Panc1 (cell line): Measurements from ENCODE around the gene C11orf21. TPM values are rescaled to one million over a fixed set of nuclear protein-coding genes. Genes with fewer than 3 reads are reported as not detected.

ENCODE experiments used
- ATAC-seq: fragments of 200-7000 bp; cut with Tn5 transposase; 2 replicates; pipeline ENCODE4 v1.9.1; 2020; ENCODE audit warnings: mild to moderate bottlenecking, moderate library complexity
- BruUV-seq: library from RNA; stranded (reverse); fragments of 400-500 nt; replicated peaks from 2 replicates; lab custom pipeline; 2021; lab: Mats Ljungman, UMichigan
- CTCF ChIA-PET: fragments of 300-600 bp; sonication (Branson Sonifier 250); formaldehyde crosslinking; loops from one replicate; lab custom pipeline; 2022; ENCODE audit warnings: antibody characterized with exemption; lab: Charles Lee
- POLR2A ChIA-PET: fragments of 300-600 bp; sonication (Branson Sonifier 250); formaldehyde crosslinking; loops from one replicate; lab custom pipeline; 2022; ENCODE audit warnings: antibody characterized with exemption; lab: Charles Lee
- DNase-seq: peaks from one replicate; pipeline ENCODE4 v3.0.0-alpha.2; 2010; ENCODE audit warnings: low read depth, low spot score
- H3K27ac ChIP-seq: 2 replicates; pipeline ENCODE4 v1.5.1; 2011; ENCODE audit warnings: mild to moderate bottlenecking, low read length, inconsistent platforms
- H3K27me3 ChIP-seq: fragments of 200-500 bp; sonication (Bioruptor generic); 2 replicates; pipeline ENCODE4 v1.6.0; 2014; ENCODE audit warnings: low read length, inconsistent platforms; ENCODE audit not compliant: control insufficient read depth, insufficient read depth
- H3K36me3 ChIP-seq: fragments of 200-500 bp; sonication (Bioruptor generic); 2 replicates; pipeline ENCODE4 v1.5.1; 2014; ENCODE audit warnings: inconsistent platforms, mild to moderate bottlenecking, low read length, moderate library complexity; ENCODE audit not compliant: control insufficient read depth, insufficient read depth
- H3K4me1 ChIP-seq: 2 replicates; pipeline ENCODE4 v1.5.1; 2011; ENCODE audit warnings: inconsistent platforms, mild to moderate bottlenecking, low read length, moderate library complexity; ENCODE audit not compliant: control insufficient read depth, insufficient read depth
- H3K4me3 ChIP-seq, 2 experiments: 2 replicates each; pipeline ENCODE4 v1.5.1; 2011 to 2012; ENCODE audit warnings: low read depth in 2 of 2, low read length in 2 of 2, mild to moderate bottlenecking in 2 of 2, inconsistent platforms in 1 of 2, moderate library complexity in 1 of 2
- H3K9me3 ChIP-seq: fragments of 200-500 bp; sonication (Bioruptor generic); 2 replicates; pipeline ENCODE4 v1.5.1; 2014; ENCODE audit warnings: low read depth, mild to moderate bottlenecking, inconsistent platforms, low read length, moderate library complexity; ENCODE audit not compliant: control insufficient read depth, insufficient read depth
- POLR2AphosphoS5 ChIP-seq: IDR thresholded peaks from 2 replicates; pipeline ENCODE4 v1.6.1; 2012; ENCODE audit warnings: mild to moderate bottlenecking, low read depth, low read length, moderate library complexity
- SIN3A ChIP-seq: IDR thresholded peaks from 2 replicates; pipeline ENCODE4 v1.6.1; 2012; ENCODE audit warnings: low read depth, mild to moderate bottlenecking, low read length, moderate library complexity, borderline replicate concordance; ENCODE audit not compliant: insufficient read depth
- TCF7L2 ChIP-seq: IDR thresholded peaks from 2 replicates; pipeline ENCODE4 v1.6.1; 2011; ENCODE audit warnings: mild to moderate bottlenecking, low read depth, low read length, inconsistent platforms
- in situ Hi-C: cut with HindIII; loops from 2 replicates; pipeline ENCODE4 v1.10.0; 2016; ENCODE audit warnings: low sequenced_read_pairs, low pct_unique_long_range_greater_than_20kb
- intact Hi-C: fragments of 100-400 bp; cut with micrococcal nuclease; formaldehyde crosslinking; loops from one replicate; pipeline ENCODE4 v1.10.0; 2022; ENCODE audit not compliant: unreplicated experiment
- total RNA-seq: library from RNA; stranded (reverse); gene quantifications from one replicate; pipeline ENCODE4 v1.2.1, GENCODE V29; 2021; ENCODE audit not compliant: unreplicated experiment
- TF ChIP-seq, protein P1 (sequence below), 2 experiments: IDR thresholded peaks; 2 replicates each; pipeline ENCODE4 v1.6.1; 2011 to 2012; ENCODE audit warnings: low read depth in 2 of 2, control low read depth in 1 of 2, low read length in 1 of 2, mild to moderate bottlenecking in 1 of 2, moderate library complexity in 1 of 2; ENCODE audit not compliant: insufficient read depth in 1 of 2
- TF ChIP-seq, protein P2 (sequence below): fragments of 450-650 bp; IDR thresholded peaks from 2 replicates; pipeline ENCODE4 v1.5.1; 2017; ENCODE audit warnings: mild to moderate bottlenecking

Gene C11orf21
- total RNA-seq, 1 experiment from 2014 or later, result 0.31 TPM

DNA sequence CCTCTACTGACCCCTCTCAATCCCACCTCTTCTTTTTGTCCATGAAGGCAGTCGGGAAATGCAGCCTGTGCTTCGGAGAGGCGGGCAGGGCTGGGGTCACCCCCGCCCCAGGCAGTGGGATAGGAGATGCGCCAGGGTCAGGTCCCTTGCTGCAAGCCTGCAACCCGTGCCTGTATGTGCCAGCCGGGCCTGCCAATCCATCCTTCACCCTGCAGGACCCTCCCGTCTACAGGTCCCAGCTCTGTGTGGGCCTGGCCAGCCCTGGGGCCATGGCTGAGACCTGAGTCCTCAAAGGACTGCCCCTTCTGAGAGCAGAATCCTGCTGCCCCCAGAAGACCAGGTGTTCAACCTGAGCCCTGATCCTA lies 42.3 kb downstream of the C11orf21 start:
- Histone ChIP-seq H3K4me3 (no peak overlapping the region), H3K36me3 (no peaks in the 10 kb centered on the region), H3K9me3 (no peaks in the 10 kb centered on the region), H3K4me1 (no peaks in the 10 kb centered on the region), H3K27me3 (no peaks in the 10 kb centered on the region), H3K27ac (no peak overlapping the region)
- DNase-seq, result no peak
- POLR2A ChIA-PET, result no interaction called here
- ATAC-seq, result no peak
- in situ Hi-C loops, result no loop called here
- intact Hi-C loops, result no loop called here
- BruUV-seq, result no TSS peak
- TF ChIP-seq SIN3A (no peak), TCF7L2 (no peak), POLR2AphosphoS5 (no peak)
- TF ChIP-seq, protein P1, sequence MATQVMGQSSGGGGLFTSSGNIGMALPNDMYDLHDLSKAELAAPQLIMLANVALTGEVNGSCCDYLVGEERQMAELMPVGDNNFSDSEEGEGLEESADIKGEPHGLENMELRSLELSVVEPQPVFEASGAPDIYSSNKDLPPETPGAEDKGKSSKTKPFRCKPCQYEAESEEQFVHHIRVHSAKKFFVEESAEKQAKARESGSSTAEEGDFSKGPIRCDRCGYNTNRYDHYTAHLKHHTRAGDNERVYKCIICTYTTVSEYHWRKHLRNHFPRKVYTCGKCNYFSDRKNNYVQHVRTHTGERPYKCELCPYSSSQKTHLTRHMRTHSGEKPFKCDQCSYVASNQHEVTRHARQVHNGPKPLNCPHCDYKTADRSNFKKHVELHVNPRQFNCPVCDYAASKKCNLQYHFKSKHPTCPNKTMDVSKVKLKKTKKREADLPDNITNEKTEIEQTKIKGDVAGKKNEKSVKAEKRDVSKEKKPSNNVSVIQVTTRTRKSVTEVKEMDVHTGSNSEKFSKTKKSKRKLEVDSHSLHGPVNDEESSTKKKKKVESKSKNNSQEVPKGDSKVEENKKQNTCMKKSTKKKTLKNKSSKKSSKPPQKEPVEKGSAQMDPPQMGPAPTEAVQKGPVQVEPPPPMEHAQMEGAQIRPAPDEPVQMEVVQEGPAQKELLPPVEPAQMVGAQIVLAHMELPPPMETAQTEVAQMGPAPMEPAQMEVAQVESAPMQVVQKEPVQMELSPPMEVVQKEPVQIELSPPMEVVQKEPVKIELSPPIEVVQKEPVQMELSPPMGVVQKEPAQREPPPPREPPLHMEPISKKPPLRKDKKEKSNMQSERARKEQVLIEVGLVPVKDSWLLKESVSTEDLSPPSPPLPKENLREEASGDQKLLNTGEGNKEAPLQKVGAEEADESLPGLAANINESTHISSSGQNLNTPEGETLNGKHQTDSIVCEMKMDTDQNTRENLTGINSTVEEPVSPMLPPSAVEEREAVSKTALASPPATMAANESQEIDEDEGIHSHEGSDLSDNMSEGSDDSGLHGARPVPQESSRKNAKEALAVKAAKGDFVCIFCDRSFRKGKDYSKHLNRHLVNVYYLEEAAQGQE (IDR thresholded peaks at IDR 0.05; ENCODE audit: insufficient read depth in 1 of 2, low read depth in 2 of 2, low read length in 1 of 2), result no peak
- TF ChIP-seq, protein P2, sequence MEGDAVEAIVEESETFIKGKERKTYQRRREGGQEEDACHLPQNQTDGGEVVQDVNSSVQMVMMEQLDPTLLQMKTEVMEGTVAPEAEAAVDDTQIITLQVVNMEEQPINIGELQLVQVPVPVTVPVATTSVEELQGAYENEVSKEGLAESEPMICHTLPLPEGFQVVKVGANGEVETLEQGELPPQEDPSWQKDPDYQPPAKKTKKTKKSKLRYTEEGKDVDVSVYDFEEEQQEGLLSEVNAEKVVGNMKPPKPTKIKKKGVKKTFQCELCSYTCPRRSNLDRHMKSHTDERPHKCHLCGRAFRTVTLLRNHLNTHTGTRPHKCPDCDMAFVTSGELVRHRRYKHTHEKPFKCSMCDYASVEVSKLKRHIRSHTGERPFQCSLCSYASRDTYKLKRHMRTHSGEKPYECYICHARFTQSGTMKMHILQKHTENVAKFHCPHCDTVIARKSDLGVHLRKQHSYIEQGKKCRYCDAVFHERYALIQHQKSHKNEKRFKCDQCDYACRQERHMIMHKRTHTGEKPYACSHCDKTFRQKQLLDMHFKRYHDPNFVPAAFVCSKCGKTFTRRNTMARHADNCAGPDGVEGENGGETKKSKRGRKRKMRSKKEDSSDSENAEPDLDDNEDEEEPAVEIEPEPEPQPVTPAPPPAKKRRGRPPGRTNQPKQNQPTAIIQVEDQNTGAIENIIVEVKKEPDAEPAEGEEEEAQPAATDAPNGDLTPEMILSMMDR, result no peak
- CTCF ChIA-PET, result interaction anchor here (0.6 kb wide), 1 partner anchor 44 kb away, joined by 10 read pairs; no protein-coding TSS in a partner anchor

DNA sequence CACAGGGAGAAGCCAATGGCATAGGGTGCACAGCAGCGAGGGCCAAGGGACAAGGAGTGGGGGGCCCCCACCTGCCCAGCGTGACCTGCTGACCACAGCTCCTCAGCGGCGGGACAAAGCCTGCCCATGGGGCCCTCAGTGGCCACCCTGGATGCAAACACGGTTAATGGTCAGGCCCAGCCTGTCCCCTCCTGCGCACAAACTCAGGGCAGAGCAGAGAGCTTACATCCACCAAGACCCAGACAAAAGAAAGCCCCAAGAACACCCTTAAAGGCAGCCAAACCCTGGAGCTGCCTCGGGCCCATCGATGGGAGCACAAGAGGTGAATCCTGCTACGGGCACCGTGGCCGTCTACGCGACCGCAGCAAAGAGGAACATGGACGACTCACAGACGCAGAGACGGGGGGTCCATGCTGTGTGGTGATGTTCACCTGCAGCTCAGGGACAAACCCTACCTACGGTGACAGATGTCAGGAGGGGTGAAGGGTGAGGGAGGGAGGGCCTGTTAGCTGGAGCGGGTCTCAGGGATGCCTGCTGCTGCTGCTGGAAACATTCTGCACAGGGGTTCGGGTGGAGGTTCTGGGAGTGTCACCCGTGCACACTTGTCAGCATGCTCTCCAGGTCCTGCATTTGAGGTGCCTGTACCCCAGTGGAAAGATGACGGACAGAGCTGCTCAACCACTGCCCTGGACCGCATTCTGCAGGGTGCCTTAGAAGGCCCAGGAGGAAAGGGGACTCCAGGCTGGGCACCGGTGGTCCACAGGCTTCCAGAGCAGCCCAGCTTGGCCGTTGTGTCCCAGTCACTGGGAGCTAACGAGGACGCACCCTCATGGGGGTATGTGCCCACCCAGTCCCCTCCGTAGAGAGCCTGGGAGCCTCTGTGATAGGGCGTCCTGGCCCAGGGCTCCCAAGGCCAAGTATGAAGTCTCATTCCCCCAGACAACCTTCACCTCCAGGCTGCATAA lies 42.9 kb downstream of the C11orf21 start:
- in situ Hi-C loops, result no loop called here
- H3K27me3 ChIP-seq, result no peaks in the 10 kb centered on the region
- ChIA-PET POLR2A (no interaction called here), CTCF (interaction anchor here (0.6 kb wide), 2 partner anchors 10 to 44 kb away, joined by 3 to 10 read pairs; no protein-coding TSS in a partner anchor)
- DNase-seq (no peak), ATAC-seq (no peak)
- BruUV-seq, result no TSS peak
- no peak overlapping the region for H3K27ac ChIP-seq
- TF ChIP-seq TCF7L2 (no peak), POLR2AphosphoS5 (no peak), SIN3A (no peak)
- TF ChIP-seq, protein P1 (IDR thresholded peaks at IDR 0.05; ENCODE audit: insufficient read depth in 1 of 2, low read depth in 2 of 2, low read length in 1 of 2), result no peak
- TF ChIP-seq, protein P2, result no peak
- intact Hi-C loops, result no loop called here
- H3K4me1 ChIP-seq, result no peaks in the 10 kb centered on the region
- H3K36me3 ChIP-seq, result no peaks in the 10 kb centered on the region
- no peak overlapping the region for H3K4me3 ChIP-seq
- no peaks in the 10 kb centered on the region for H3K9me3 ChIP-seq
